HG03108 (cell line): ENCODE measurements around the gene SPESP1.

ENCODE experiments used
- ATAC-seq: cut with Tn5 transposase; IDR thresholded peaks from one replicate; pipeline ENCODE4 v1.9.1; 2021; ENCODE audit warnings: moderate library complexity; ENCODE audit not compliant: unreplicated experiment

The SPESP1 gene

DNA sequence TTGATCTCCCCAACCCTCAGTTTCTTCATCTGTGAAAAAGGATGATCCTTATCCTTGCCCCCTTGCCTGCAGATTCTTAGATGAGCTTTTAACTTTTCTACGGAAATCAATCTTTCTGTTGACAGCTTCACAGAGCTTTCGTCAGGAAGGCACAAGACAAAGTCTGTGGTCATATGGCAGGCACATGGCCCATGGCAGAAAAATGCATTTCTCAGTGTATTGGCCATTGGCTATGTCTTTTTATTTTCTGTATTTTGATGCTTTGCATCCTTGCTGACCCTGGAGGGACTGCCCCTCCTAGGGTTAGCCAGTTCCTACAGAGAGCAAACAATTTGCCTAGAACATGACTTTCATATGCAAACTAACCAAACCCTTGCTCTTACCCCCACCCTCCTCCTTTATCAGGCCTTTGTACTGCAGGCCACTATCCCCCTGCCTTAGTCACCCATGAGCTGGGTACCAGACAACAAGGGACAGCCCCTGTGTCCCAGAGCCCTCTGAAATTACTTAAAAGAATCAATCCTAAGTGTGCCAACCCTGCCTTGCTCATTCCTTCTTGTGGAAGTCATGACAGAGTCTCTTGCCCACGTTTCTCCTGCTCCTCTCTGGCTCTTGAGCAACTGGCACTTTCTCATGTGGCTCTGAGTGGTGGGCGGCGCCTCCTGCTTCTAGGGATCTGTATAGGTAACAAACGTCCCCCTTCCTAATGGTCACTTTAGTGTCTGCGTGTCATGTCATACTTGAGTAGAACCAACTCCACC, 60.1 kb downstream of the SPESP1 start:
- no peak for ATAC-seq

DNA sequence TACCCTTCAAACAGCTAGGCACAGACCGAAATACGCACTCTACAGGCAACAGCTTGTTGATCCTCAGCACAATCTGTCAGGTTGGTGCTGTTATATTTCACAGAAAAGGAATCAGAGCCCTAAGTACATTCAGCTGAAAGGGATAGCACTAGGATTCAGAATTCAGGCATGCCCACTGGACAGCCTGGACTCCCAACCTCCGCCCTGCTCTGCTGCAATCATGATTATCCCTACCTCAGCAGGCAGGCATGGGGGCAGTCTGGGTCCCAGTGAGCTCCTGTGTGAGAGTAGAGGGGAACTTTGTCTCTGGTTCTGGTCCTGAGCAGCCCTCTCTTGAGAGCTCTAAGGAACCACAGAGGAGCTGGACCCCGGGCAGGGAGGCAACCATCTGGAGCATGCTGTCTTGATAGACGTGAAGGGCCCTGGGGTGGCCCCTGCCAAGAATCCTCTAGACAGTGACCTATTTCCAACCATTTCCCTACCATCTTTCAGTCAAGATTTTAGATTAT, 60.7 kb downstream of the SPESP1 start:
- ATAC-seq, result no peak

DNA sequence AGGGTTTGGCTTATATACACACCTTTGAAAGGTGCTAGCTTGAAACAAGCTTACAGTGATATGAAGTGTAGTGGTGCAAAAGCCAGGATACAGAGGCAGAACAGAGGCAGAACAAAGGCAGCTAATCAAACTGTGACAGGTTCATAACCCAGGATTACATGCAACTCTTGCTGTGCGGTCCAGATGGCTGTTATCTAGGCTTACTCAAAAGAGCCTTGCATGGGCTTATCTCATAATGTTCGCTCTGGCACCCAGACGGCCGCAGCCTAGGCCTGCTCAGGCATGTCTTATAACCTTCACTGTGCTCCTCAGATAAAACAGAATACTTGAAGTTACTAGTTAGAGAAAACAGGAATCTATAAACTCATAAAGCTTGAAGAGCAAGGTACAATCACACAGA, 61.4 kb downstream of the SPESP1 start:
- ATAC-seq, result no peak

DNA sequence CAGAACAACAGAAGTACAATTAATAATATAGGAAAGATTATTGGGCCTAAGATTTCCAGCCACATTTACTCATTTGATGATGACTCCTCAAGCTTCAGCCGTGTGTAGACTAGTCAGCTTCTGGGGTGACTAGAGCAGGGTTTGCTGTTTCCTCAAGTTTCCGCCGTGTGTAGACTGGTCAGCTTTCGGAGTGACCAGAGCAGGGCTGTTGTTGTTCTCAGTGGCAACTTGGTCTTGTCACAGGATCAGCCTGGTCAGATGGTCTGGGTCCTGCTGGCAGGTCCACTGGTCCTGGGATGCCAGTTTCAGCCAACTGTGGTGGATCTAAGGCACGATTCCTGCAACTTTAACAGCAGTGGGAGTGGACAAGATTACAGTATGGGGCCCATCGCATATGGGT, 62.4 kb downstream of the SPESP1 start:
- no peak for ATAC-seq

DNA sequence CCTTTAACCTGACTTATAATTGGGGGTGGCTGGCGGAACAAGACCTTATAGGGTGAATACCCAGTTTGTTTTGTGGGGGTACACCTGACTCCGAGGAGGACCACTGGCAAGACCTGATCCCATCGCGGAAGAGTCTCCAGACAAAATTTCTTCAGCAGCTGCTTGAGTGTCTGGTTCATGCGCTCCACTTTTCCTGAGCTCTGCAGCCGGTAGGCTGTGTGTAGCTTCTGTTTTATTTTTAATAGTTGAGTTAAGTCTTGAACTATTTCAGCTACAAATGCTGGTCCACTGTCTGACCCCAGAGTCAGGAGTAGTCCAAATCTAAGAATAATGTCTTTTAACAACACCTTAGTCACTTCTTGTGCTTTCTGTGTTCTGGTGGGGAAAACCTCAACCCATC, 63.0 kb downstream of the SPESP1 start:
- no peak for ATAC-seq

DNA sequence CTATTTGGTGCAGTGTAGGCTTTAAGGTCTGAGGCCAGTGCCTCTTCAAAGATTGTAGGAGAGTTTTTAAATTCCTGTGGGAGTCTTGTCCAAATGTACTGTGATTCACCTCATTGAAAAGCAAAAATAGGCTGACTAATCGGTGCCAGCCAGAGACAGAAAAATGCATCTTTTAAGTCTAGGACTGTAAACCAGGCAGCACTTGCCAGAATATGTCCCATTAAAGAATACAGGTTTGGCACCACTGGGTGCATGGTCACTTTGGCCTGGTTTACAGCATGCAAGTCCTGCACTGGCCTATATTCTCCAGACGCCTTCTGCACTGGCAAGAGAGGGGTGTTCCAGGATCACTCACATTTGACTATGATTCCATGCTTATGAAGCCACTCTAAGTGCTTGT, 63.8 kb downstream of the SPESP1 start:
- ATAC-seq, result no peak

DNA sequence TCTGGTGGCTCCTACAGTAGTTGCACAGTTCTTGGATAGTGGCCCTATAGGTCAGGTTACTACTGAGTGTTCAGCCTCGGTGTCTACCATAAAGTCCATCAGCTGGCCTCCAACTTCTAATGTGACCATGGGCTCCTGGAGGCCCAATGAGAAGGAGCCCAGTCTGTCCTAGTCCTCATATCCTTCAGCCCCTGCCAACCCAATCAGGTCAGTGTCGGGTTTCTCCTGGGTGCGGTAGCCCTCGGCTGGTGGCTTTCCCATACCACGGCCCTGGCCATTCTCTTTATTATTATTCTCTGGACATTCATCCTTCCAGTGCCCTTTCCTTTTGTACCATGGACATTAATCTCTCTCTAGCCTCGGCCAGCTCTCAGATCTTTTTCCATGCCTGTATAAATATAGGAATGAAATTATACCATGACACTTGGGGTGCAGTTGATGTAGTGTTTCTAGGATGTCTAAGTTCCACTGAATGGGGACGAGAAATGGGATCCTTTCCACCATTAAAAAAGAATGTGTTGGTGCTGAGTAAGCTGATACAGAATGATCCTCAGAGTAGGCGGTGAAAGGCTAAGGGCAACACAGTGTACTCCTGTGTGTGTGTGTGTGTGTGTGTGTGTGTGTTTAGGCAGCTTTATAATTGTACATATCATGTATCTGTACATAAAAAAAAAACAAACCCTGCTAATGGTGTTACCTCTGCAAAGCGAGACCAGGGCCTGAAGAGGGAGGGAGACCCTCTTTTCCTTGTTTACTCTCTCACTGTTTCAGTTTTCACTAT, 64.8 kb downstream of the SPESP1 start:
- ATAC-seq, result no peak
